HepG2 (cell line): Measurements from ENCODE around the gene PRR29. TPM values are rescaled to one million over a fixed set of nuclear protein-coding genes. Genes with fewer than 3 reads are reported as not detected.

Experiments
- ATAC-seq: fragments of 200-7000 bp; cut with Tn5 transposase; 3 replicates; pipeline ENCODE4 v1.9.1; 2020; ENCODE audit warnings: mild to moderate bottlenecking, moderate library complexity
- BruUV-seq: library from RNA; stranded (reverse); fragments of 400-500 nt; replicated peaks from 2 replicates; lab custom pipeline; 2021; lab: Mats Ljungman, UMichigan
- CTCF ChIA-PET: fragments of 300-600 bp; formaldehyde crosslinking; extraction: SDS; loops from one replicate; lab custom pipeline; 2021; ENCODE audit warnings: low total read pairs, inconsistent platforms, low intra/inter-chr PET ratio; lab: Yijun Ruan, JAX
- POLR2A ChIA-PET: fragments of 350-600 bp; sonication (Branson Sonifier 250); formaldehyde crosslinking; loops from one replicate; lab custom pipeline; 2020; ENCODE audit warnings: antibody characterized with exemption, inconsistent platforms; lab: Yijun Ruan, JAX
- DNase-seq: peaks from one replicate; pipeline ENCODE4 v3.0.0-alpha.2; 2015; ENCODE audit warnings: low spot score
- FAIRE-seq: peaks from 3 replicates; lab custom pipeline; 2011; peaks lifted over from hg19 to GRCh38; lab: Jason Lieb, UNC
- H2AFZ ChIP-seq: one replicate; pipeline ENCODE4 v1.6.1; 2011; ENCODE audit warnings: low read length, inconsistent platforms
- H3K27ac ChIP-seq: fragments of 300-600 bp; 3 replicates; pipeline ENCODE4 v1.8.0; 2011; ENCODE audit warnings: mixed run types, mild to moderate bottlenecking, mixed read lengths, low read length, inconsistent platforms; ENCODE audit not compliant: insufficient read depth; ENCODE audit errors: extremely low read length
- H3K27me3 ChIP-seq, 2 experiments: fragments of 200-600 bp in 1 of 2; 2 replicates in 1 of 2; 3 replicates in 1 of 2; pipeline versions ENCODE4 v1.6.0 to v1.8.0; 2011; ENCODE audit warnings: low read length in 2 of 2, mild to moderate bottlenecking in 2 of 2, moderate library complexity in 2 of 2, inconsistent platforms in 1 of 2; ENCODE audit not compliant: insufficient read depth in 2 of 2, control insufficient read depth in 1 of 2
- H3K36me3 ChIP-seq, 2 experiments: fragments of 200-600 bp in 1 of 2; replicated peaks in 1 of 2; 2 replicates in 1 of 2; 3 replicates in 1 of 2; pipeline versions ENCODE4 v1.5.1 to v1.8.0; 2011; ENCODE audit warnings: low read length in 2 of 2, inconsistent platforms in 1 of 2; ENCODE audit not compliant: insufficient read depth in 2 of 2, control insufficient read depth in 1 of 2
- H3K4me1 ChIP-seq: 2 replicates; pipeline ENCODE4 v1.5.1; 2012; ENCODE audit warnings: low read length, inconsistent platforms; ENCODE audit not compliant: insufficient read depth
- H3K4me2 ChIP-seq: 2 replicates; pipeline ENCODE4 v1.6.0; 2011; ENCODE audit warnings: low read depth, low read length, inconsistent platforms
- H3K4me3 ChIP-seq, 3 experiments: fragments of 200-600 bp in 1 of 3; sonication (generic), shearing (Covaris generic) in 1 of 3; replicated peaks in 1 of 3; 2 replicates each; pipeline ENCODE4 v1.5.1; 2011 to 2016; ENCODE audit warnings: low read length in 3 of 3, inconsistent platforms in 2 of 3, low read depth in 2 of 3, mild to moderate bottlenecking in 2 of 3, control low read depth in 1 of 3, mixed read lengths in 1 of 3; ENCODE audit not compliant: insufficient read depth in 1 of 3
- H3K79me2 ChIP-seq: one replicate; pipeline ENCODE4 v1.6.1; 2011; ENCODE audit warnings: low read length, inconsistent platforms; ENCODE audit not compliant: insufficient read depth
- H3K9ac ChIP-seq: 2 replicates; pipeline ENCODE4 v1.6.0; 2011; ENCODE audit warnings: mild to moderate bottlenecking, low read depth, low read length, inconsistent platforms; ENCODE audit not compliant: insufficient read depth
- H3K9me3 ChIP-seq: 2 replicates; pipeline ENCODE4 v1.5.1; 2012; ENCODE audit warnings: mild to moderate bottlenecking, low read length
- H4K20me1 ChIP-seq: 2 replicates; pipeline ENCODE4 v1.6.0; 2011; ENCODE audit warnings: inconsistent platforms, mild to moderate bottlenecking, low read length, moderate library complexity; ENCODE audit not compliant: insufficient read depth
- CREBL2 ChIP-seq: sonication (generic); formaldehyde crosslinking; IDR thresholded peaks from 2 replicates; pipeline ENCODE4 v1.8.1; 2023; ENCODE audit warnings: missing genetic modification reagents, mild to moderate bottlenecking, borderline replicate concordance
- EEA1 ChIP-seq: sonication (generic); formaldehyde crosslinking; IDR thresholded peaks from 2 replicates; pipeline ENCODE4 v1.5.1; 2020; ENCODE audit warnings: mild to moderate bottlenecking, missing genetic modification reagents, borderline replicate concordance
- HDAC6 ChIP-seq: fragments of 200-600 bp; sonication (generic); IDR thresholded peaks from 2 replicates; pipeline ENCODE4 v1.7.0; 2017; ENCODE audit warnings: mild to moderate bottlenecking, antibody characterized with exemption, low read length, low read depth
- KLF6 ChIP-seq: IDR thresholded peaks from 2 replicates; pipeline ENCODE4 v1.8.0; 2016; ENCODE audit warnings: missing biosample characterization, missing genetic modification reagents
- MTERF4 ChIP-seq: sonication (generic); formaldehyde crosslinking; IDR thresholded peaks from 2 replicates; pipeline ENCODE4 v1.8.0; 2023; ENCODE audit warnings: mild to moderate bottlenecking, missing genetic modification reagents
- TIGD3 ChIP-seq: sonication (generic); formaldehyde crosslinking; IDR thresholded peaks from 2 replicates; pipeline ENCODE4 v1.5.1; 2020; ENCODE audit warnings: mild to moderate bottlenecking, missing genetic modification reagents, borderline replicate concordance
- ZBTB21 ChIP-seq: sonication (generic); formaldehyde crosslinking; IDR thresholded peaks from 2 replicates; pipeline ENCODE4 v1.4.0; 2020; ENCODE audit warnings: missing genetic modification reagents
- ZBTB37 ChIP-seq: sonication (generic); formaldehyde crosslinking; IDR thresholded peaks from 2 replicates; pipeline ENCODE4 v1.4.0; 2020; ENCODE audit warnings: mild to moderate bottlenecking, missing genetic modification reagents
- ZNF512 ChIP-seq: sonication (generic); formaldehyde crosslinking; IDR thresholded peaks from 2 replicates; pipeline ENCODE4 v1.4.0; 2020; ENCODE audit warnings: mild to moderate bottlenecking, missing genetic modification reagents
- ZNF513 ChIP-seq: sonication (generic); formaldehyde crosslinking; conservative IDR thresholded peaks from 2 replicates; pipeline ENCODE4 v1.5.0; 2020; ENCODE audit warnings: missing genetic modification reagents
- ZNF687 ChIP-seq: sonication (generic); formaldehyde crosslinking; IDR thresholded peaks from 2 replicates; pipeline ENCODE4 v1.5.1; 2020; ENCODE audit warnings: mild to moderate bottlenecking, missing genetic modification reagents, moderate library complexity
- WGBS: methylation state at CpG from one replicate; pipeline ENCODE4 v1.1.6; 2017; ENCODE audit warnings: low lambda C conversion rate; 5-methylcytosine and 5-hydroxymethylcytosine counted together
- in situ Hi-C: cut with HindIII; loops from 2 replicates; pipeline ENCODE4 v1.10.0; 2017; ENCODE audit warnings: low pct_unique_long_range_greater_than_20kb; ENCODE audit not compliant: extremely low pct_ligation_motif_present
- intact Hi-C: fragments of 100-400 bp; cut with micrococcal nuclease; formaldehyde crosslinking; loops from one replicate; pipeline ENCODE4 v1.10.0; 2022; ENCODE audit not compliant: unreplicated experiment
- polyA plus RNA-seq, 8 experiments: library from polyadenylated mRNA; depleted of rRNA in 3 of 8; stranded (reverse) in 7 of 8; unstranded in 1 of 8; fragments of >200 nt; fragmentation: Illumina TruSeq in 4 of 8; extraction: Trizol in 4 of 8; gene quantifications; 2 replicates each; pipeline versions ENCODE4 v1.2.1 to v1.2.3, GENCODE V29; 2011 to 2016; ENCODE audit warnings: low read depth in 4 of 8, missing spikeins in 1 of 8, mixed read lengths in 1 of 8; ENCODE audit not compliant: insufficient read depth in 1 of 8
- total RNA-seq, 5 experiments: library from RNA; depleted of rRNA; stranded (reverse); fragments of >200 nt; fragmentation: Illumina TruSeq; extraction: Trizol; gene quantifications; 2 replicates each; pipeline ENCODE4 v1.2.3, GENCODE V29; 2016; ENCODE audit warnings: low read depth in 1 of 5

PRR29 gene
- total and polyA plus RNA-seq, 2 of the 13 experiments (the other 11 are each of a cell fraction or from before 2014, with no cell fraction given): 0.07 to 0.20 TPM

- POLR2A ChIA-PET: no interaction called here
- no peaks in the 10 kb centered on the region for H3K36me3 ChIP-seq
- H3K4me3 ChIP-seq: no peak overlapping the region
- CTCF ChIA-PET: no interaction called here
- H3K4me1 ChIP-seq: peaks cover 38% of the 10 kb centered on the region
- H4K20me1 ChIP-seq: no peaks in the 10 kb centered on the region
- no peak overlapping the region for H2AFZ ChIP-seq
- no peak overlapping the region for H3K9ac ChIP-seq
- intact Hi-C loops: no loop called here
- BruUV-seq: no TSS peak
- no peak overlapping the region for H3K27ac ChIP-seq
- peaks cover 13 to 49% of the 10 kb centered on the region in 2 experiments; a peak in 4 of 5 replicates for H3K27me3 ChIP-seq
- FAIRE-seq: no peak
- H3K4me2 ChIP-seq: no peak overlapping the region
- in situ Hi-C loops: no loop called here
- H3K79me2 ChIP-seq: no peaks in the 10 kb centered on the region
- no peak for ATAC-seq
- no peaks in the 10 kb centered on the region for H3K9me3 ChIP-seq
- no peak for DNase-seq
- 46% methylated on average over 11 of the region's 11 CpGs for WGBS
- TF ChIP-seq TIGD3 (no peak), ZBTB37 (CRISPR knock-in tag) (no peak), HDAC6 (no peak), ZNF512 (CRISPR knock-in tag) (no peak), CREBL2 (CRISPR knock-in tag) (no peak), ZBTB21 (CRISPR knock-in tag) (no peak), ZNF513 (CRISPR knock-in tag) (no peak), EEA1 (CRISPR knock-in tag) (no peak), KLF6 (no peak), MTERF4 (CRISPR knock-in tag) (no peak), ZNF687 (CRISPR knock-in tag) (no peak)
These were observed 1.5 kb upstream of the PRR29 start for GRCh38 chr17:63996430-63997182.
